ENCODE data around the gene HERC3.

Gene HERC3

GRCh38 chr4:88722828-88723227 is 130.5 kb downstream of the HERC3 start:
- no peak for DNase-seq

- DNase-seq, result no peak
Measured at GRCh38 chr4:88724406-88724805, 132.1 kb downstream of the HERC3 start.

GRCh38 chr4:88725143-88725542 is 132.9 kb downstream of the HERC3 start:
- DNase-seq, result no peak

- no peak for DNase-seq
Measured at GRCh38 chr4:88725986-88726385, 133.7 kb downstream of the HERC3 start.

- no peak for DNase-seq
Measured at GRCh38 chr4:88728146-88728545, 135.9 kb downstream of the HERC3 start.

- DNase-seq, result no peak
Measured at GRCh38 chr4:88729146-88729760, 137.0 kb downstream of the HERC3 start.

- DNase-seq, result no peak
Measured at GRCh38 chr4:88730811-88731210, 138.5 kb downstream of the HERC3 start.

- no peak for DNase-seq
Measured at GRCh38 chr4:88731381-88731780, 139.1 kb downstream of the HERC3 start.

GRCh38 chr4:88732714-88733368 is 140.6 kb downstream of the HERC3 start:
- DNase-seq, result no peak

- DNase-seq, result no peak
Measured at GRCh38 chr4:88734403-88734949, 142.2 kb downstream of the HERC3 start.

- DNase-seq, result no peak
Measured at GRCh38 chr4:88735564-88735963, 143.3 kb downstream of the HERC3 start.

GRCh38 chr4:88736264-88736663 is 144.0 kb downstream of the HERC3 start:
- DNase-seq, result no peak

- DNase-seq, result peak in 1 of 2 experiments; percentile 7
Measured at GRCh38 chr4:88737307-88737941, 145.1 kb downstream of the HERC3 start.

- no peak for DNase-seq
Measured at GRCh38 chr4:88738180-88738579, 145.9 kb downstream of the HERC3 start.

- no peak for DNase-seq
Measured at GRCh38 chr4:88742561-88742960, 150.3 kb downstream of the HERC3 start.

- DNase-seq, result no peak
Measured at GRCh38 chr4:88743696-88744095, 151.4 kb downstream of the HERC3 start.

- no peak for DNase-seq
Measured at GRCh38 chr4:88744609-88745008, 152.3 kb downstream of the HERC3 start.

GRCh38 chr4:88745175-88745574 is 152.9 kb downstream of the HERC3 start:
- DNase-seq, result no peak

GRCh38 chr4:88745581-88746163 is 153.4 kb downstream of the HERC3 start:
- DNase-seq, result no peak

- no peak for DNase-seq
Measured at GRCh38 chr4:88746206-88746605, 153.9 kb downstream of the HERC3 start.

GRCh38 chr4:88747351-88747750 is 155.1 kb downstream of the HERC3 start:
- no peak for DNase-seq

- no peak for DNase-seq
Measured at GRCh38 chr4:88750369-88750768, 158.1 kb downstream of the HERC3 start.

GRCh38 chr4:88751258-88752075 is 159.2 kb downstream of the HERC3 start:
- no peak for DNase-seq

Measured in stimulated activated CD4-positive, alpha-beta T cell treated with anti-CD3 and anti-CD28 coated beads, Interleukin-4, amount 100 ng/mL, for 4 hours (primary cell).